HEK293T (cell line): ENCODE results near the gene JMJD1C.

Experiments
- ARNT ChIP-seq: fragments of 450-650 bp; IDR thresholded peaks from 2 replicates; pipeline ENCODE4 v1.6.1; 2017; ENCODE audit warnings: mild to moderate bottlenecking
- BHLHE40 ChIP-seq: fragments of 450-650 bp; IDR thresholded peaks from 2 replicates; pipeline ENCODE4 v1.6.1; 2016; ENCODE audit warnings: mild to moderate bottlenecking, moderate library complexity, borderline replicate concordance
- FOXA1 ChIP-seq: fragments of 450-650 bp; IDR thresholded peaks from 2 replicates; pipeline ENCODE4 v1.6.1; 2016; ENCODE audit warnings: mild to moderate bottlenecking
- FOXK2 ChIP-seq: fragments of 450-650 bp; IDR thresholded peaks from 2 replicates; pipeline ENCODE4 v1.6.1; 2016; ENCODE audit warnings: mild to moderate bottlenecking
- FOXM1 ChIP-seq: fragments of 450-650 bp; IDR thresholded peaks from 2 replicates; pipeline ENCODE4 v1.6.1; 2017; ENCODE audit warnings: mild to moderate bottlenecking, borderline replicate concordance
- NFRKB ChIP-seq: fragments of 450-650 bp; IDR thresholded peaks from 2 replicates; pipeline ENCODE4 v1.6.1; 2016; ENCODE audit warnings: mild to moderate bottlenecking, moderate library complexity
- SUZ12 ChIP-seq: fragments of 450-650 bp; IDR thresholded peaks from 2 replicates; pipeline ENCODE4 v1.6.1; 2016; ENCODE audit warnings: mild to moderate bottlenecking
- TARDBP ChIP-seq: fragments of 450-650 bp; IDR thresholded peaks from 2 replicates; pipeline ENCODE4 v1.6.1; 2016
- ZNF384 ChIP-seq: fragments of 450-650 bp; IDR thresholded peaks from 2 replicates; pipeline ENCODE4 v1.6.1; 2016
- TF ChIP-seq, protein P1 (sequence below): fragments of 450-650 bp; IDR thresholded peaks from 2 replicates; pipeline ENCODE4 v1.6.1; 2016

DNA sequence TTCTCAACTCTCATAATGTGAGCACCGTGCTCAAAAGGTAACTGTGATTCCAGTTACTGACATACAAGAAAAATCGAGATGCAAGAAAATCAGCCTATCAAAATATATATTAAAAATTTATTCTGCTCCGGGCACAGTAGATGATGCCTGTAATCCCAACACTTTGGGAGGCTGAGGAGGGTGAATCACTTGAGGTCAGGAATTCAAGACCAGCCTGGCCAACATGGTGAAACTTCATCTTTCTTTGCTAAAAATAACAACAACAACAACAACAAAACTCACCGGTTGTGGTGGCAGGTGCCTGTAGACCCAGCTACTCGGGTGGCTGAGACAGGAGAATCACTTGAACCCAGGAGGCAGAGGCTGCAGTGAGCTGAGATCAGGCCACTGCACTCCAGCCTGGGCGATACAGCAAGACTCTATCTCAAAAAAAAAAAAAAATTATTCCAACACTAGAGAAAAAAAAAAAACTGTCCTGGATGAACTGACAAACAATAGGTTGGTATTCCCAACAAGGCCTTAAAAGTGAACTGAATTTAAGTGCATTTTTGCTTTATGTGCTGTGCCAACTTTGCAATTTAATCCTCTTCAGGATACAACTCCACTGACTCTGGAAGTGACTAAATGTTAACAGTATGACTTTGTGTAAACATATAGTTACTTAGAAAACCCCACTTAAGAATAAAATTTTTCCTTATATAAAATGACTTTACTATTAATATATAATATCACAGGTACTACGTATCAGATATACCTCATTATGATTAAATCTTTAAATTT, 51.1 kb downstream of the JMJD1C start:
- TF ChIP-seq ARNT (no peak), BHLHE40 (no peak), FOXA1 (no peak), NFRKB (no peak), SUZ12 (no peak), TARDBP (no peak), ZNF384 (no peak), FOXK2 (no peak), FOXM1 (no peak)
- TF ChIP-seq, protein P1, sequence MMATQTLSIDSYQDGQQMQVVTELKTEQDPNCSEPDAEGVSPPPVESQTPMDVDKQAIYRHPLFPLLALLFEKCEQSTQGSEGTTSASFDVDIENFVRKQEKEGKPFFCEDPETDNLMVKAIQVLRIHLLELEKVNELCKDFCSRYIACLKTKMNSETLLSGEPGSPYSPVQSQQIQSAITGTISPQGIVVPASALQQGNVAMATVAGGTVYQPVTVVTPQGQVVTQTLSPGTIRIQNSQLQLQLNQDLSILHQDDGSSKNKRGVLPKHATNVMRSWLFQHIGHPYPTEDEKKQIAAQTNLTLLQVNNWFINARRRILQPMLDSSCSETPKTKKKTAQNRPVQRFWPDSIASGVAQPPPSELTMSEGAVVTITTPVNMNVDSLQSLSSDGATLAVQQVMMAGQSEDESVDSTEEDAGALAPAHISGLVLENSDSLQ, result no peak
